Activated CD8-positive, alpha-beta memory T cell treated with anti-CD3 and anti-CD28 coated beads, Interleukin-2, amount 50 U/mL, for 24 hours (primary cell): Measurements from ENCODE around the gene PLBD2.

Experiments
- DNase-seq: peaks from one replicate; pipeline ENCODE4 v3.0.0-alpha.2; 2020; ENCODE audit errors: extremely low read depth

PLBD2 gene

GRCh38 chr12:113396200-113396599, 37.8 kb downstream of the PLBD2 start:
- no peak for DNase-seq

GRCh38 chr12:113396828-113397496, 38.6 kb downstream of the PLBD2 start:
- DNase-seq: no peak

GRCh38 chr12:113397497-113398197, 39.3 kb downstream of the PLBD2 start:
- DNase-seq: no peak

GRCh38 chr12:113398346-113399290, 40.2 kb downstream of the PLBD2 start:
- no peak for DNase-seq

GRCh38 chr12:113399490-113399889, 41.1 kb downstream of the PLBD2 start:
- DNase-seq: no peak

- DNase-seq: no peak
Observed at GRCh38 chr12:113400362-113400761, 42.0 kb downstream of the PLBD2 start.

GRCh38 chr12:113401066-113402000, 42.9 kb downstream of the PLBD2 start:
- no peak for DNase-seq

GRCh38 chr12:113402586-113403260, 44.3 kb downstream of the PLBD2 start:
- DNase-seq: no peak

- DNase-seq: no peak
Observed at GRCh38 chr12:113403435-113404415, 45.3 kb downstream of the PLBD2 start, which contains the start of gene SDS. SDS (minus strand) TSS chr12:113403887; CDS start chr12:113399708, 4,179 bp downstream.

GRCh38 chr12:113405694-113406093, 47.3 kb downstream of the PLBD2 start:
- DNase-seq: no peak

- DNase-seq: no peak
Observed at GRCh38 chr12:113407931-113408600, 49.7 kb downstream of the PLBD2 start.

- no peak for DNase-seq
Observed at GRCh38 chr12:113408756-113409298, 50.4 kb downstream of the PLBD2 start.

- no peak for DNase-seq
Observed at GRCh38 chr12:113409462-113410124, 51.2 kb downstream of the PLBD2 start.

- DNase-seq: no peak
Observed at GRCh38 chr12:113413488-113413939, 55.1 kb downstream of the PLBD2 start.

GRCh38 chr12:113414519-113415038, 56.2 kb downstream of the PLBD2 start:
- no peak for DNase-seq

GRCh38 chr12:113416091-113416754, 57.8 kb downstream of the PLBD2 start:
- DNase-seq: no peak
